Suprapubic skin (tissue), 4 donors: ENCODE measurements around the gene RNASEL.

Source experiments
- POLR2A ChIP-seq, 2 donors: fragments of 450-650 bp; IDR thresholded peaks; one replicate each; pipeline ENCODE4 v1.6.1; 2017; ENCODE audit warnings: antibody characterized with exemption in 2 of 2, mild to moderate bottlenecking in 2 of 2, moderate library complexity in 2 of 2
- POLR2AphosphoS5 ChIP-seq, 3 donors: sonication (generic); formaldehyde crosslinking; IDR thresholded peaks; one replicate each; pipeline ENCODE4 v1.6.1; 2017; ENCODE audit warnings: antibody characterized with exemption in 3 of 3
- TF ChIP-seq, protein P1 (sequence below), 2 donors: fragments of 200-600 bp in 1 of 2; fragments of 450-650 bp in 1 of 2; sonication (generic) in 1 of 2; IDR thresholded peaks; one replicate each; pipeline ENCODE4 v1.5.1; 2016 to 2019; ENCODE audit warnings: antibody characterized with exemption in 2 of 2, mild to moderate bottlenecking in 1 of 2, moderate library complexity in 1 of 2

GRCh38 chr1:182584746-182585145 lies 4.3 kb downstream of the RNASEL start:
- TF ChIP-seq, protein P1, sequence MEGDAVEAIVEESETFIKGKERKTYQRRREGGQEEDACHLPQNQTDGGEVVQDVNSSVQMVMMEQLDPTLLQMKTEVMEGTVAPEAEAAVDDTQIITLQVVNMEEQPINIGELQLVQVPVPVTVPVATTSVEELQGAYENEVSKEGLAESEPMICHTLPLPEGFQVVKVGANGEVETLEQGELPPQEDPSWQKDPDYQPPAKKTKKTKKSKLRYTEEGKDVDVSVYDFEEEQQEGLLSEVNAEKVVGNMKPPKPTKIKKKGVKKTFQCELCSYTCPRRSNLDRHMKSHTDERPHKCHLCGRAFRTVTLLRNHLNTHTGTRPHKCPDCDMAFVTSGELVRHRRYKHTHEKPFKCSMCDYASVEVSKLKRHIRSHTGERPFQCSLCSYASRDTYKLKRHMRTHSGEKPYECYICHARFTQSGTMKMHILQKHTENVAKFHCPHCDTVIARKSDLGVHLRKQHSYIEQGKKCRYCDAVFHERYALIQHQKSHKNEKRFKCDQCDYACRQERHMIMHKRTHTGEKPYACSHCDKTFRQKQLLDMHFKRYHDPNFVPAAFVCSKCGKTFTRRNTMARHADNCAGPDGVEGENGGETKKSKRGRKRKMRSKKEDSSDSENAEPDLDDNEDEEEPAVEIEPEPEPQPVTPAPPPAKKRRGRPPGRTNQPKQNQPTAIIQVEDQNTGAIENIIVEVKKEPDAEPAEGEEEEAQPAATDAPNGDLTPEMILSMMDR (IDR thresholded peaks at IDR 0.05) = no peak
- TF ChIP-seq POLR2AphosphoS5 (IDR thresholded peaks at IDR 0.05) (no peak), POLR2A (IDR thresholded peaks at IDR 0.05) (no peak)
